GM21723 (cell line): ENCODE data around the gene COL1A2.

ENCODE experiments used
- ATAC-seq: cut with Tn5 transposase; IDR thresholded peaks from one replicate; pipeline ENCODE4 v1.9.1; 2021; ENCODE audit warnings: mild to moderate bottlenecking, moderate library complexity; ENCODE audit not compliant: unreplicated experiment

COL1A2 gene

DNA sequence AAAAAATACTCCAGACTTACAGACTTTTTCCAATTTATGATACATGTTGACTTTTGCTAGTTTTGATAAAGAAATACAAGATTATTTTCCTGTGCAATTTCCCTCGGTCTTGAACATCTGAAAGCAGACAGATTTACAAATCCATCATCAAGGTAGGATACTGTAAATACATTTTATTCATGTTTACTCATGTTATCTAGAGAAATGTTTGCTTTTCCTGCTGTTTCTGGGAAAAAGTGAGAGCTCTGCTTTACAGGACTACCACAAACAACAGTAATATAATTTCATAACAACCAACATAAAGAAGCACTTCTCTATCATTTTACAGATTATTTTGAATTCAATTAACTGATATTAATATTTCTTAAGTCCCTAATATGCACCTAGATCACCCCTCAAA is 83.2 kb downstream of the COL1A2 start:
- ATAC-seq = no peak

DNA sequence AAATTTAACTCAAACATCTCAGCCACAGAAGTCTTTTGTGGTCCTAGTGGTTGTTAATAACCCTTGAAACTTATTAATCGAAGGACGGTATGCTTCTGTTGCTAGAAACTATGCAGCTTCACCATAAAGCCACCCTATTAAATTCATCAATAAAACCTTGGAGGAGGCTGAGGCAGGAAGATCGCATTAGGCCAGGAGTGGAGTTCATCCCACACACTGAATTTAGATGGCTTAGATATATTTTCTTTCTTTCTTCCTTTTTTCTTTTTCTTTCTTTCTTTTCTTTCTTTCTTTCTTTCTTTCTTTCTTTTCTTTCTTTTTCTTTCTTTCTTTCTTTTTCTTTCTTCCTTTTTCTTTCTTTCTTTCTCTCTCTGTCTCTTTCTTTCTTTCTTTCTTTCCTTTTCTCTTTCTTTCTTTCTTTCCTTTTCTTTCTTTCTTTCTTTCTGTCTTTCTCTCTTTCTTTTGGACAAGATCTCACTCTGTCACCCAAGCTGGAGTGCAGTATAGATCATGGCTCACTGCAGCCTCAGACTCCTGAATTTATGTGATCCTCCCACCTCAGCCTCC is 84.0 kb downstream of the COL1A2 start:
- no peak for ATAC-seq
